Lung microvascular endothelial cell (primary cell): Measurements from ENCODE around the gene HBD. TPM values are rescaled to one million over a fixed set of nuclear protein-coding genes. Genes with fewer than 3 reads are reported as not detected.

Experiments
- DNase-seq, 2 donors: peaks; one replicate each; pipeline versions ENCODE4 v3.0.0 to v3.0.0-alpha.2; 2010; ENCODE audit warnings: low read depth in 2 of 2
- total RNA-seq: library from RNA; depleted of rRNA; stranded (reverse); fragments of >200 nt; gene quantifications from 2 replicates; pipeline ENCODE4 v1.2.1, GENCODE V29; 2014

The HBD gene
- total RNA-seq, 1 donor from 2014 or later, result not detected

DNA sequence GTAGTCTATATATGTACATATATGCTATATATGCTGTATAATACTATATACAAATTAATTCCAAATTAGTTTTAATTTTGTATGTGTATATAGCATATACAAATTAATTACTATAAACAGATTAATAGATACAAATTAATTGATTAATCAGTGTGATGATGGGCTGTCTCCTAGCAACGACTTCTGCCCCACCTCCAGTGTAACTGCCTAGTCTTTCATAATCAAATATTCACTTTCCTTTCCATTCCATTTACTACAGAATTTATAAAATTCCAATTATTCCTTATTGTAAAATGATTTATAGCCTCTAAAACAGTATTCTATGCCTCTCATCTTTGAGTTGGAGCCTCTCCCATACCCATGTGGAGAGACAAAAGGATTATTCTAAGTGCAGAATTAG is 976 bp downstream of the HBD start:
- DNase-seq, result no peak

DNA sequence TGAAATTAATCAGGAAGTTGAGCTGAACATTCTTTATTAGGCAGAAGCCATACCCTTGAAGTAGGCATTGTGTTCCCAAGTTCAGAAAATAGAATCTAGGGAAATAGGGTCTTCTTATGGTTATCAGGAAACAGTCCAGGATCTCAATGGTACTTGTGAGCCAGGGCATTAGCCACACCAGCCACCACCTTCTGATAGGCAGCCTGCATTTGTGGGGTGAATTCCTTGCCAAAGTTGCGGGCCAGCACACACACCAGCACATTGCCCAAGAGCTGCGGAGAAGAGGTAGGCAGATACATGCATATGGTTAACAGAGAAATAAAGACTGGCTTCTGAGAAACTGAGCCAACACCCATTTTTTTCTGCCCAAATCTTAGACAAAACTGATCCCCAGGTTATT is 1.5 kb downstream of the HBD start:
- no peak for DNase-seq

DNA sequence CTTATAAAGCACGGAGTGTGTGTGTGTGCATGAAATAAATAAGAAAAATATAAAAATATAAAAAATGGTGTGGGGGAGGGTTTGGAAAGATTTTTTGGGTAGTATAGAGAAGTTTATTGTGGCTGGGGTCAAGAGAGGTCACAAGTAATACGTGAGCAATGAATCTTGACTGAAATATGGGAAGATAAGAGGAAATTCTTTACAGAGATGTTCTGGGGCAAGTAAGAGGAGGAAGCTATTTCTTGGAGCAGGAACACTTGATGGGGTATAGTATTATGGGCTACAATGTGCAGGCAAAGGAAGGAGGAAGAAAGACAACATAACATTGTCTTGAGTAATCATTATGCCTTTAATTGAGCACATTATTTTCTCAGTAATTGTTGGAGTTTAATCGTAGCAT is 2.1 kb downstream of the HBD start:
- no peak for DNase-seq

DNA sequence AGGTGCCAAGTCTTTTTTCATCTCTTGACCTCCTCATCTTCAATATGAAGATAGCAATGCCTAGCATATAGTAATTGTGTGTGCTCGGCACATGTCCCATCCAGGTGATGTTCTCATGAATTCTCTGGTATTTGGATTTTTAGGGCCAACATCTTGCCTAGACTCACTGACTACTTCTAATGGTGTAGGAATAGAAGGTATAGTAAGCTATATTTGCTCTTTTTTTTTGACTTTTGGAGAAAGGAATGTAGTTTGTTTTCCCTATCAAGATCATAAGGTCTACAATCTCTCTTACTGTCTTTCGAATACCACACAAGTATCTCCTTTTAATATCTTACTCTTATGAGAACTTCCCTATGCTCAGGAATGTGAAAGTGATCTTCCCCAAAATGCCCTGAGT is 3.2 kb downstream of the HBD start:
- DNase-seq, result no peak

DNA sequence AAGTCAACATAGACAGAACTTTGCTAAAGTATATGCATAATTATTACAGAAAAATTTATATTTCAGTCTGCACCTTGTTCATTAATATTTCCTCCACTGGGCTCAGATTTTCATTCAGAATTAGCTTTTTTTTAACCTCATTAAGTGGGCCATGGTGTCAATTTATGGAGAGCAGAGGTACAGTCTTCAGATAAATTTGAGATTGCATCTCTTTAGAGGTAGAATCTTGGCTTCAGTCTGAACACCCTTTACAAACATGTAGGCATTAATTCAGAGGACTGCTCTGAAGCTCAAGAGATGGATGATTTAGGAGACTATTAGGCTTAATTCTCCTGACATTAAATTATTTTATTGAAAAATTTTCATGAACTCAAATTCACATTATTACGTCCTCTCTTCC is 4.0 kb downstream of the HBD start:
- DNase-seq, result no peak

DNA sequence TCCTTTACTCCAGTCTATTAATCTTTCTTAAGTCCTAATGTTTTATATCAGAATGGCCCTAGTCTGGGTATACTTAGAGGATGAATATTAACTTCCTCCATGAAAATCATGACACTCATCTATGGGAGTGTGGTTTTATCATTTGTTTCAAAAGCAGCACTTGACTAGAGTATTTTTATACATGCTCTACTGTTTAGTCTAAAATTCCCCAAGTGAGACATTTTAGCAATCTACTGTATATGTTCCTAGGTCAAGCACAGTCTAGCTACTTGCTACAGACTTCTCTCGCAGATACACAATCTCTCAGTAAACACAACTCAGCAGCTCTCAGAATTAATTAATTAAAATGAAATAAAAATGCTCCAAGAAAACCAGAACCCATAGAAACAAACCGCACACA is 4.5 kb downstream of the HBD start:
- DNase-seq, result no peak

DNA sequence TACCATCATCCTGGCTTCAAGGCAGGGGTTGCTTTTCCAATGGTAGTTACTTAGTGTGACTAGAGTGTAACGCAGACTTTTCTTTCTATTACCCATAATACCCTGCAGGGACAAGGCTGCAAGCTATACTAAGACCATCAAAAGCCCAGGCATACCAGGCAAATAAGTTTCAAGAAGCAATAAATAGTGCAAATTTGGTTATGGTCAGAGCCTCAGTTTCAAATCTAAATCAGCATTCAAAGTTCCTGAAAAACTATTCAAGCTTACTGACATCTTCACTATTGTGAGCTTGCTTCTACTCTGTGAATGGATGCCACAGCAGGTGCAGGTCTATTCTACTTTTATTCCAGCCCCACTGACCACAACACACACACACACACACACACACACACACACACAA is 4.9 kb downstream of the HBD start:
- DNase-seq, result no peak

GRCh38 chr11:5228124-5228523 is 6.2 kb downstream of the HBD start:
- no peak for DNase-seq

GRCh38 chr11:5227681-5228080 is 6.6 kb downstream of the HBD start:
- no peak for DNase-seq

DNA sequence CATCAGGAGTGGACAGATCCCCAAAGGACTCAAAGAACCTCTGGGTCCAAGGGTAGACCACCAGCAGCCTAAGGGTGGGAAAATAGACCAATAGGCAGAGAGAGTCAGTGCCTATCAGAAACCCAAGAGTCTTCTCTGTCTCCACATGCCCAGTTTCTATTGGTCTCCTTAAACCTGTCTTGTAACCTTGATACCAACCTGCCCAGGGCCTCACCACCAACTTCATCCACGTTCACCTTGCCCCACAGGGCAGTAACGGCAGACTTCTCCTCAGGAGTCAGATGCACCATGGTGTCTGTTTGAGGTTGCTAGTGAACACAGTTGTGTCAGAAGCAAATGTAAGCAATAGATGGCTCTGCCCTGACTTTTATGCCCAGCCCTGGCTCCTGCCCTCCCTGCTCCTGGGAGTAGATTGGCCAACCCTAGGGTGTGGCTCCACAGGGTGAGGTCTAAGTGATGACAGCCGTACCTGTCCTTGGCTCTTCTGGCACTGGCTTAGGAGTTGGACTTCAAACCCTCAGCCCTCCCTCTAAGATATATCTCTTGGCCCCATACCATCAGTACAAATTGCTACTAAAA is 7.5 kb downstream of the HBD start, which contains the start of gene HBB:
Gene HBB (minus strand): TSS at position 340 of the 579 bp plus-strand sequence. CDS start 50 bp downstream, at position 290.
- DNase-seq, result no peak

DNA sequence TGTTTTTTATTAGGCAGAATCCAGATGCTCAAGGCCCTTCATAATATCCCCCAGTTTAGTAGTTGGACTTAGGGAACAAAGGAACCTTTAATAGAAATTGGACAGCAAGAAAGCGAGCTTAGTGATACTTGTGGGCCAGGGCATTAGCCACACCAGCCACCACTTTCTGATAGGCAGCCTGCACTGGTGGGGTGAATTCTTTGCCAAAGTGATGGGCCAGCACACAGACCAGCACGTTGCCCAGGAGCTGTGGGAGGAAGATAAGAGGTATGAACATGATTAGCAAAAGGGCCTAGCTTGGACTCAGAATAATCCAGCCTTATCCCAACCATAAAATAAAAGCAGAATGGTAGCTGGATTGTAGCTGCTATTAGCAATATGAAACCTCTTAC is 8.8 kb downstream of the HBD start:
- no peak for DNase-seq

- DNase-seq, result no peak
These were observed 9.5 kb downstream of the HBD start for GRCh38 chr11:5224538-5225479.

GRCh38 chr11:5223686-5224085 is 10.6 kb downstream of the HBD start:
- no peak for DNase-seq

DNA sequence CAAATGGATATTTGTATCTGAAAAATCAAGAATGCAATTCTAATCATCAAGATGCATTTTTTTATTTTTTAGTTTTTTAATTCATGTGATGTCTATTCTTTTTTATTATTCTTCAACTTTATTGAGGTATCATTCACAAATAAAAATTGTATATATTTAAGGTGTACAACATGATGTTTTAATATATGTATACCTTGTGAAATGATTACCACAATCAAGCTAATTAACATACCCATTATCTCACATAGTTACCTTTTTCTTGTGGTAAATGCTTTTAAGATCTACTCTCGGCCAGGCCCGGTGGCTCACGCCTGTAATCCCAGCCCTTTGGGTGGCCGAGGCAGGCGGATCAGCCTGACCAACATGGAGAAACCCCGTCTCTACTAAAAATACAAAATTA is 11.1 kb downstream of the HBD start:
- no peak for DNase-seq

- no peak for DNase-seq
These were observed 23.9 kb downstream of the HBD start for GRCh38 chr11:5210376-5210885.

- DNase-seq, result peak; percentile 52 to 75
These were observed 29.5 kb downstream of the HBD start for GRCh38 chr11:5204787-5205186.

GRCh38 chr11:5203366-5203765 is 30.9 kb downstream of the HBD start:
- no peak for DNase-seq

GRCh38 chr11:5200582-5200981 is 33.7 kb downstream of the HBD start, which contains the start of gene OR51V1:
Gene OR51V1 (minus strand): TSS chr11:5200682. CDS start chr11:5200682, 0 bp downstream.
- DNase-seq, result no peak

- no peak for DNase-seq
These were observed 36.0 kb downstream of the HBD start for GRCh38 chr11:5198285-5198684.

DNA sequence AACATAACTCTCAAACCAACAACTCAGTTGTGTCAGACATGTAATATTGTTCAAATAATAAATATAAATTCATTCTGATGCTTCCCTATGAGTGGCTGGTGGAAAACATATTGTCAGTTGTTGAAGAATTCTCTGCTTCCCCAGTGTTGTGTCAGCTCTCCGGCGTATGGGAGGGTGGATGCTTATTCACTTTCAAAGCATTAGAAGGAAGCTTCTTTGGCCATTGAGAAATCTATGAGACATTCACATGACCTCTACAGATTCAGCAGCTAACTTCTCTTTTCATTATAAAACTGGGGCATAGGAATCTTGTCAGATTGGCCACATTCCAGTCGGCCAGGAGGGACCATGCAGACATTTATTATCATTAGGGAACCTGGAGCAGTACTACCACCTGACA is 36.7 kb downstream of the HBD start:
- DNase-seq, result no peak

- DNase-seq, result no peak
These were observed 37.6 kb downstream of the HBD start for GRCh38 chr11:5196731-5197130.

DNA sequence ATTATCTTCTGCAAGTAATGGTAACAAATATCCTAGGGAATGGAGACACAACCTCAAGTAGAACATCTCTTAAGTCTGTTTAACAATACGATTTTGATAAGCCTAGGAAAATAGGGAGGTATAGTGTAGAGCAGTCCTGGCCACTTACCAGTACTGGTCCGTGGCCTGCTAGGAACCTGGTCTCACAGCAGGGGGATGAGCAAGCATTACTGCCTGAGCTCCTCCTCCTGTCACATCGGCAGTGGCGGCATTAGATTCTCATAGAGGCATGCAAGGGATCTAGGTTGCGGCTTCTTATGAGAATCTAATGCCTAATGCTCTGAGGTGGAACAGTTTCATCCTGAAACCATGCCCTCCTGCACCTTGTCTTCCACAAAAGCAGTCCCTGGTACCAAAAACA is 38.2 kb downstream of the HBD start:
- DNase-seq, result no peak

DNA sequence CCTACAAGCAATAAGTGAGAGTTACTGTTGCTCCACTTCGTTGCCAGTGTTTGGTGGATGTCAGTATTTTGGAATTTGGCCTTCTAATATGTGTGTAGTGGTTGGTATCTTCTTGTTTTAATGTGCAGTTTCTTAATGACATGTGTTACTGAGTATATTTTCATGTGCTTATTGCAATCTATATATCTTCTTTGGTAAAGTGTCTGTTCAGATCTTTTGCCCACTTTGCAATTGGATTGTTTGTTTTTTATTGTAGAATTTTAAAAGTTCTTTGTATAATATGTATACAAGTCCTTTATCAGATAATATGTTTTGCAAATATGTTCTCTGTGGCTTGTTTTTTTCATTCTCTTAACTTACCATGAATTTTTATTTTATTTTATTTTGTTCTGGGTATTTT is 41.5 kb downstream of the HBD start:
- DNase-seq, result no peak
